Ramos (cell line): Measurements from ENCODE around the gene HAND2.

ENCODE experiments used
- in situ Hi-C: fragments of 300-500 bp; cut with MboI; formaldehyde crosslinking; loops from one replicate; pipeline ENCODE4 v1.14.3; 2022; ENCODE audit warnings: low sequenced_read_pairs; ENCODE audit not compliant: unreplicated experiment

The HAND2 gene

GRCh38 chr4:173522160-173522950 is 7.7 kb downstream of the HAND2 start:
- in situ Hi-C loops, result no loop called here

GRCh38 chr4:173521467-173522159 is 8.4 kb downstream of the HAND2 start:
- in situ Hi-C loops, result no loop called here

GRCh38 chr4:173520921-173521466 is 9.0 kb downstream of the HAND2 start:
- in situ Hi-C loops, result no loop called here

- in situ Hi-C loops, result no loop called here
Observed at GRCh38 chr4:173519111-173520101, 10.6 kb downstream of the HAND2 start.

GRCh38 chr4:173518425-173519102 is 11.5 kb downstream of the HAND2 start:
- in situ Hi-C loops, result no loop called here

GRCh38 chr4:173517781-173518424 is 12.1 kb downstream of the HAND2 start:
- in situ Hi-C loops, result no loop called here

- in situ Hi-C loops, result no loop called here
Observed at GRCh38 chr4:173516621-173517524, 13.2 kb downstream of the HAND2 start.

GRCh38 chr4:173515458-173515857 is 14.6 kb downstream of the HAND2 start:
- in situ Hi-C loops, result no loop called here

GRCh38 chr4:173514641-173515217 is 15.3 kb downstream of the HAND2 start:
- in situ Hi-C loops, result no loop called here

GRCh38 chr4:173513651-173514050 is 16.4 kb downstream of the HAND2 start:
- in situ Hi-C loops, result no loop called here

GRCh38 chr4:173511787-173512361 is 18.2 kb downstream of the HAND2 start:
- in situ Hi-C loops, result no loop called here

GRCh38 chr4:173509036-173510001 is 20.7 kb downstream of the HAND2 start:
- in situ Hi-C loops, result no loop called here

- in situ Hi-C loops, result no loop called here
Observed at GRCh38 chr4:173508386-173509035, 21.5 kb downstream of the HAND2 start.

- in situ Hi-C loops, result no loop called here
Observed at GRCh38 chr4:173507471-173508385, 22.3 kb downstream of the HAND2 start.
